Loucy (cell line): Measurements from ENCODE around the gene C3orf62.

Experiments used
- H2AFZ ChIP-seq: fragments of 200-600 bp; sonication (generic); 2 replicates; pipeline ENCODE4 v1.6.0; 2016; ENCODE audit warnings: antibody characterized with exemption, mild to moderate bottlenecking, low read length, moderate library complexity
- H3F3A ChIP-seq: fragments of 200-600 bp; 2 replicates; pipeline ENCODE4 v1.6.0; 2016; ENCODE audit warnings: antibody characterized with exemption, low read depth, mild to moderate bottlenecking
- H3K27me3 ChIP-seq: fragments of 200-600 bp; sonication (generic); 2 replicates; pipeline ENCODE4 v1.6.1; 2014; ENCODE audit warnings: low read length, mild to moderate bottlenecking; ENCODE audit not compliant: insufficient read depth, poor library complexity, severe bottlenecking
- H3K36me3 ChIP-seq: fragments of 200-600 bp; sonication (generic); 2 replicates; pipeline ENCODE4 v1.6.1; 2016; ENCODE audit warnings: low read length; ENCODE audit not compliant: insufficient read depth
- H3K4me1 ChIP-seq: fragments of 200-600 bp; sonication (generic); 2 replicates; pipeline ENCODE4 v1.5.1; 2014; ENCODE audit warnings: low read length, mild to moderate bottlenecking; ENCODE audit not compliant: insufficient read depth, poor library complexity, severe bottlenecking
- H3K4me2 ChIP-seq: fragments of 200-600 bp; sonication (generic); 2 replicates; pipeline ENCODE4 v1.6.0; 2014; ENCODE audit warnings: antibody characterized with exemption, low read length, low read depth, mild to moderate bottlenecking; ENCODE audit not compliant: poor library complexity, severe bottlenecking
- H3K4me3 ChIP-seq: fragments of 200-600 bp; sonication (generic); 2 replicates; pipeline ENCODE4 v1.5.1; 2014; ENCODE audit warnings: low read length, mild to moderate bottlenecking, mixed read lengths; ENCODE audit not compliant: poor library complexity, severe bottlenecking
- H3K79me2 ChIP-seq: fragments of 200-600 bp; sonication (generic); 2 replicates; pipeline ENCODE4 v1.6.1; 2014; ENCODE audit warnings: low read length; ENCODE audit not compliant: insufficient read depth
- H3K9ac ChIP-seq: fragments of 200-600 bp; sonication (generic); 2 replicates; pipeline ENCODE4 v1.6.0; 2014; ENCODE audit warnings: mild to moderate bottlenecking, low read depth, low read length, moderate library complexity; ENCODE audit not compliant: poor library complexity, severe bottlenecking
- H3K9me2 ChIP-seq: fragments of 200-600 bp; sonication (generic); replicated peaks from 2 replicates; pipeline ENCODE4 v1.6.1; 2016; ENCODE audit warnings: low read depth, low read length, mixed read lengths
- H3K9me3 ChIP-seq: fragments of 200-600 bp; sonication (generic); 2 replicates; pipeline ENCODE4 v1.6.1; 2014; ENCODE audit warnings: mild to moderate bottlenecking, antibody characterized with exemption, low read length, low read depth; ENCODE audit not compliant: insufficient read depth
- H4K20me1 ChIP-seq: fragments of 200-600 bp; sonication (generic); 2 replicates; pipeline ENCODE4 v1.6.0; 2014; ENCODE audit warnings: antibody characterized with exemption, low read length, mild to moderate bottlenecking; ENCODE audit not compliant: insufficient read depth, poor library complexity, severe bottlenecking
- CTCF ChIP-seq: fragments of 200-600 bp; sonication (generic); conservative IDR thresholded peaks from 2 replicates; pipeline ENCODE4 v1.5.1; 2014; ENCODE audit warnings: mild to moderate bottlenecking, antibody characterized with exemption, low read length
- EZH2phosphoT487 ChIP-seq: fragments of 200-600 bp; IDR thresholded peaks from 2 replicates; pipeline ENCODE4 v1.6.1; 2018; ENCODE audit warnings: antibody characterized with exemption, mild to moderate bottlenecking, moderate library complexity, borderline replicate concordance

C3orf62 gene

GRCh38 chr3:49313896-49314688, 37.1 kb upstream of the C3orf62 start:
- H3K36me3 ChIP-seq, result peaks cover 42% of the 10 kb centered on the region; the same call in 1 of the 2 replicates
- no peaks in the 10 kb centered on the region for H3K9me2 ChIP-seq

GRCh38 chr3:49311283-49311682, 34.3 kb upstream of the C3orf62 start:
- Histone ChIP-seq H3K4me2 (no peak overlapping the region), H3K27me3 (no peaks in the 10 kb centered on the region), H3K4me3 (no peak overlapping the region), H3K36me3 (peaks cover 33% of the 10 kb centered on the region; the same call in 1 of the 2 replicates), H3K79me2 (no peaks in the 10 kb centered on the region), H3K4me1 (no peaks in the 10 kb centered on the region), H3K9me3 (no peaks in the 10 kb centered on the region), H3K9me2 (no peaks in the 10 kb centered on the region), H3F3A (no peaks in the 10 kb centered on the region), H3K9ac (no peak overlapping the region), H2AFZ (no peak overlapping the region), H4K20me1 (no peaks in the 10 kb centered on the region)
- no peak for TF ChIP-seq EZH2phosphoT487
- TF ChIP-seq CTCF, result no peak

More at GRCh38 chr3:49313896-49314688, 37.1 kb upstream of the C3orf62 start:
- H3K27me3 ChIP-seq, result no peaks in the 10 kb centered on the region
- H2AFZ ChIP-seq, result no peak overlapping the region
- no peaks in the 10 kb centered on the region for H4K20me1 ChIP-seq
- H3K9me3 ChIP-seq, result no peaks in the 10 kb centered on the region
- no peaks in the 10 kb centered on the region for H3F3A ChIP-seq
- H3K4me3 ChIP-seq, result no peak overlapping the region
- TF ChIP-seq EZH2phosphoT487 (no peak), CTCF (no peak)
- H3K4me2 ChIP-seq, result no peak overlapping the region
- no peaks in the 10 kb centered on the region for H3K79me2 ChIP-seq
- H3K9ac ChIP-seq, result no peak overlapping the region
- no peaks in the 10 kb centered on the region for H3K4me1 ChIP-seq

GRCh38 chr3:49310677-49311076, 33.6 kb upstream of the C3orf62 start:
- no peak overlapping the region for H3K4me3 ChIP-seq
- H3K4me2 ChIP-seq, result no peak overlapping the region
- TF ChIP-seq CTCF, result no peak
- no peak for TF ChIP-seq EZH2phosphoT487
- no peaks in the 10 kb centered on the region for H3K4me1 ChIP-seq
- H3K27me3 ChIP-seq, result no peaks in the 10 kb centered on the region
- no peak overlapping the region for H3K9ac ChIP-seq
- peaks cover 35% of the 10 kb centered on the region; the same call in 1 of the 2 replicates for H3K36me3 ChIP-seq
- H4K20me1 ChIP-seq, result no peaks in the 10 kb centered on the region
- no peaks in the 10 kb centered on the region for H3K79me2 ChIP-seq
- H3K9me3 ChIP-seq, result no peaks in the 10 kb centered on the region
- H3F3A ChIP-seq, result no peaks in the 10 kb centered on the region
- H2AFZ ChIP-seq, result no peak overlapping the region
- H3K9me2 ChIP-seq, result no peaks in the 10 kb centered on the region
